HepG2 (cell line): ENCODE results near the gene ARR3. TPM values are rescaled to one million over a fixed set of nuclear protein-coding genes. Genes with fewer than 3 reads are reported as not detected.

Experiments used
- ERF ChIP-seq: IDR thresholded peaks from 2 replicates; pipeline ENCODE4 v1.6.1; 2018; ENCODE audit warnings: missing biosample characterization, missing genetic modification reagents
- FOXP1 ChIP-seq, 2 experiments: fragments of 450-650 bp in 1 of 2; IDR thresholded peaks; 2 replicates each; pipeline ENCODE4 v1.6.1; 2017 to 2018; ENCODE audit warnings: antibody characterized with exemption in 1 of 2
- HDAC6 ChIP-seq: fragments of 200-600 bp; sonication (generic); IDR thresholded peaks from 2 replicates; pipeline ENCODE4 v1.7.0; 2017; ENCODE audit warnings: mild to moderate bottlenecking, antibody characterized with exemption, low read length, low read depth
- HMG20A ChIP-seq: IDR thresholded peaks from 2 replicates; pipeline ENCODE4 v1.6.1; 2016; ENCODE audit warnings: borderline replicate concordance
- JDP2 ChIP-seq: sonication (generic); formaldehyde crosslinking; IDR thresholded peaks from 2 replicates; pipeline ENCODE4 v1.8.1; 2022; ENCODE audit warnings: missing genetic modification reagents, borderline replicate concordance
- KLF15 ChIP-seq: sonication (generic); formaldehyde crosslinking; IDR thresholded peaks from 2 replicates; pipeline ENCODE4 v1.8.1; 2023; ENCODE audit warnings: borderline replicate concordance, mild to moderate bottlenecking, inconsistent platforms, missing genetic modification reagents, mixed read lengths
- MAF1 ChIP-seq: sonication (generic); formaldehyde crosslinking; IDR thresholded peaks from 2 replicates; pipeline ENCODE4 v1.5.0; 2020; ENCODE audit warnings: missing genetic modification reagents, borderline replicate concordance
- NR2F6 ChIP-seq, 2 experiments: IDR thresholded peaks; 2 replicates each; pipeline ENCODE4 v1.6.1; 2016; ENCODE audit warnings: antibody characterized with exemption in 1 of 2, mild to moderate bottlenecking in 1 of 2
- RXRA ChIP-seq: sonication (generic); formaldehyde crosslinking; IDR thresholded peaks from 2 replicates; pipeline ENCODE4 v1.5.1; 2020; ENCODE audit warnings: missing genetic modification reagents
- SATB2 ChIP-seq: sonication (generic); formaldehyde crosslinking; IDR thresholded peaks from 2 replicates; pipeline ENCODE4 v1.5.0; 2020; ENCODE audit warnings: missing genetic modification reagents
- SOX13 ChIP-seq, 3 experiments: fragments of 450-650 bp in 1 of 3; sonication (generic) in 1 of 3; formaldehyde crosslinking in 1 of 3; IDR thresholded peaks in 2 of 3; conservative IDR thresholded peaks in 1 of 3; 2 replicates each; pipeline versions ENCODE4 v1.5.0 to v1.6.1; 2016 to 2020; ENCODE audit warnings: antibody characterized with exemption in 1 of 3, mild to moderate bottlenecking in 1 of 3, missing compliant biosample characterization in 1 of 3, missing genetic modification reagents in 1 of 3, moderate library complexity in 1 of 3
- ZBTB14 ChIP-seq: sonication (generic); formaldehyde crosslinking; IDR thresholded peaks from 2 replicates; pipeline ENCODE4 v1.4.0; 2020; ENCODE audit warnings: missing genetic modification reagents
- ZFY ChIP-seq: sonication (generic); formaldehyde crosslinking; IDR thresholded peaks from 2 replicates; pipeline ENCODE4 v1.4.0; 2020; ENCODE audit warnings: missing genetic modification reagents
- ZNF460 ChIP-seq: sonication (generic); formaldehyde crosslinking; IDR thresholded peaks from 2 replicates; pipeline ENCODE4 v1.5.1; 2020; ENCODE audit warnings: missing genetic modification reagents, mild to moderate bottlenecking, borderline replicate concordance
- ZNF546 ChIP-seq: sonication (generic); formaldehyde crosslinking; conservative IDR thresholded peaks from 2 replicates; pipeline ENCODE4 v1.8.1; 2023; ENCODE audit warnings: mild to moderate bottlenecking, missing genetic modification reagents
- polyA plus RNA-seq, 8 experiments: library from polyadenylated mRNA; depleted of rRNA in 3 of 8; stranded (reverse) in 7 of 8; unstranded in 1 of 8; fragments of >200 nt; fragmentation: Illumina TruSeq in 4 of 8; extraction: Trizol in 4 of 8; gene quantifications; 2 replicates each; pipeline versions ENCODE4 v1.2.1 to v1.2.3, GENCODE V29; 2011 to 2016; ENCODE audit warnings: low read depth in 4 of 8, missing spikeins in 1 of 8, mixed read lengths in 1 of 8; ENCODE audit not compliant: insufficient read depth in 1 of 8
- total RNA-seq, 5 experiments: library from RNA; depleted of rRNA; stranded (reverse); fragments of >200 nt; fragmentation: Illumina TruSeq; extraction: Trizol; gene quantifications; 2 replicates each; pipeline ENCODE4 v1.2.3, GENCODE V29; 2016; ENCODE audit warnings: low read depth in 1 of 5
- TF ChIP-seq, protein P1 (sequence below): sonication (generic); IDR thresholded peaks from 2 replicates; pipeline ENCODE4 v1.6.1; 2016; ENCODE audit warnings: low read depth, borderline replicate concordance
- TF ChIP-seq, protein P2 (sequence below): sonication (generic); formaldehyde crosslinking; conservative IDR thresholded peaks from 2 replicates; pipeline ENCODE4 v1.4.0; 2020; ENCODE audit warnings: missing genetic modification reagents
- TF ChIP-seq, protein P3 (sequence below): sonication (generic); formaldehyde crosslinking; IDR thresholded peaks from 2 replicates; pipeline ENCODE4 v1.8.1; 2022; ENCODE audit warnings: low read depth, mild to moderate bottlenecking, missing genetic modification reagents

Gene ARR3
- total and polyA plus RNA-seq, 2 of the 13 experiments (the other 11 are each of a cell fraction or from before 2014, with no cell fraction given) = not detected

GRCh38 chrX:70219938-70220764 is 48.0 kb upstream of the ARR3 start (continued):
- TF ChIP-seq RXRA (peak; percentile 22; the same call in 1 of the 2 replicates), FOXP1 (IDR thresholded peaks at IDR 0.05) (no peak), FOXP1 (CRISPR knock-in tag; IDR thresholded peaks at IDR 0.05) (peak; percentile 63), ZNF546 (no peak), SOX13 (IDR thresholded peaks at IDR 0.05) (no peak), SOX13 (CRISPR knock-in tag; conservative IDR thresholded peaks at IDR 0.05 in 1 of 2, IDR thresholded peaks at IDR 0.05 in 1 of 2) (peak in 1 of 2 experiments; percentile 68; a peak in 2 of 4 replicates), SATB2 (no peak), HDAC6 (no peak), HMG20A (CRISPR knock-in tag) (peak; percentile 66; the same call in 1 of the 2 replicates), NR2F6 (IDR thresholded peaks at IDR 0.05) (peak; percentile 67), NR2F6 (CRISPR knock-in tag; IDR thresholded peaks at IDR 0.05) (no peak), JDP2 (CRISPR knock-in tag) (no peak), KLF15 (CRISPR knock-in tag) (no peak), ZBTB14 (CRISPR knock-in tag) (no peak), ZFY (CRISPR knock-in tag) (no peak), ZNF460 (CRISPR knock-in tag) (no peak), MAF1 (no peak), ERF (CRISPR knock-in tag) (no peak)
- TF ChIP-seq, protein P1, sequence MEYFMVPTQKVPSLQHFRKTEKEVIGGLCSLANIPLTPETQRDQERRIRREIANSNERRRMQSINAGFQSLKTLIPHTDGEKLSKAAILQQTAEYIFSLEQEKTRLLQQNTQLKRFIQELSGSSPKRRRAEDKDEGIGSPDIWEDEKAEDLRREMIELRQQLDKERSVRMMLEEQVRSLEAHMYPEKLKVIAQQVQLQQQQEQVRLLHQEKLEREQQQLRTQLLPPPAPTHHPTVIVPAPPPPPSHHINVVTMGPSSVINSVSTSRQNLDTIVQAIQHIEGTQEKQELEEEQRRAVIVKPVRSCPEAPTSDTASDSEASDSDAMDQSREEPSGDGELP = no peak
- TF ChIP-seq, protein P2, sequence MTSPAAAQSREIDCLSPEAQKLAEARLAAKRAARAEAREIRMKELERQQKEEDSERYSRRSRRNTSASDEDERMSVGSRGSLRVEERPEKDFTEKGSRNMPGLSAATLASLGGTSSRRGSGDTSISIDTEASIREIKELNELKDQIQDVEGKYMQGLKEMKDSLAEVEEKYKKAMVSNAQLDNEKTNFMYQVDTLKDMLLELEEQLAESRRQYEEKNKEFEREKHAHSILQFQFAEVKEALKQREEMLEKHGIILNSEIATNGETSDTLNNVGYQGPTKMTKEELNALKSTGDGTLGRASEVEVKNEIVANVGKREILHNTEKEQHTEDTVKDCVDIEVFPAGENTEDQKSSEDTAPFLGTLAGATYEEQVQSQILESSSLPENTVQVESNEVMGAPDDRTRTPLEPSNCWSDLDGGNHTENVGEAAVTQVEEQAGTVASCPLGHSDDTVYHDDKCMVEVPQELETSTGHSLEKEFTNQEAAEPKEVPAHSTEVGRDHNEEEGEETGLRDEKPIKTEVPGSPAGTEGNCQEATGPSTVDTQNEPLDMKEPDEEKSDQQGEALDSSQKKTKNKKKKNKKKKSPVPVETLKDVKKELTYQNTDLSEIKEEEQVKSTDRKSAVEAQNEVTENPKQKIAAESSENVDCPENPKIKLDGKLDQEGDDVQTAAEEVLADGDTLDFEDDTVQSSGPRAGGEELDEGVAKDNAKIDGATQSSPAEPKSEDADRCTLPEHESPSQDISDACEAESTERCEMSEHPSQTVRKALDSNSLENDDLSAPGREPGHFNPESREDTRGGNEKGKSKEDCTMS = no peak
- TF ChIP-seq, protein P3, sequence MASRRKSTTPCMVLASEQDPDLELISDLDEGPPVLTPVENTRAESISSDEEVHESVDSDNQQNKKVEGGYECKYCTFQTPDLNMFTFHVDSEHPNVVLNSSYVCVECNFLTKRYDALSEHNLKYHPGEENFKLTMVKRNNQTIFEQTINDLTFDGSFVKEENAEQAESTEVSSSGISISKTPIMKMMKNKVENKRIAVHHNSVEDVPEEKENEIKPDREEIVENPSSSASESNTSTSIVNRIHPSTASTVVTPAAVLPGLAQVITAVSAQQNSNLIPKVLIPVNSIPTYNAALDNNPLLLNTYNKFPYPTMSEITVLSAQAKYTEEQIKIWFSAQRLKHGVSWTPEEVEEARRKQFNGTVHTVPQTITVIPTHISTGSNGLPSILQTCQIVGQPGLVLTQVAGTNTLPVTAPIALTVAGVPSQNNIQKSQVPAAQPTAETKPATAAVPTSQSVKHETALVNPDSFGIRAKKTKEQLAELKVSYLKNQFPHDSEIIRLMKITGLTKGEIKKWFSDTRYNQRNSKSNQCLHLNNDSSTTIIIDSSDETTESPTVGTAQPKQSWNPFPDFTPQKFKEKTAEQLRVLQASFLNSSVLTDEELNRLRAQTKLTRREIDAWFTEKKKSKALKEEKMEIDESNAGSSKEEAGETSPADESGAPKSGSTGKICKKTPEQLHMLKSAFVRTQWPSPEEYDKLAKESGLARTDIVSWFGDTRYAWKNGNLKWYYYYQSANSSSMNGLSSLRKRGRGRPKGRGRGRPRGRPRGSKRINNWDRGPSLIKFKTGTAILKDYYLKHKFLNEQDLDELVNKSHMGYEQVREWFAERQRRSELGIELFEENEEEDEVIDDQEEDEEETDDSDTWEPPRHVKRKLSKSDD (CRISPR knock-in tag) = no peak
